ENCODE data around the gene MATR3.

- TF ChIP-seq CTCF (IDR thresholded peaks at IDR 0.05; ENCODE audit: poor library complexity, severe bottlenecking) = no peak
- no peak for TF ChIP-seq POLR2AphosphoS5 (IDR thresholded peaks at IDR 0.05)
- no peak for TF ChIP-seq EZH2 (IDR thresholded peaks at IDR 0.05; ENCODE audit: borderline replicate concordance, insufficient read depth, low read length, poor library complexity, severe bottlenecking)
- TF ChIP-seq TAF1 (IDR thresholded peaks at IDR 0.05; ENCODE audit: low read depth) = no peak
- no peak for TF ChIP-seq MXI1 (conservative IDR thresholded peaks at IDR 0.05; ENCODE audit: poor library complexity, severe bottlenecking)
- TF ChIP-seq REST (IDR thresholded peaks at IDR 0.05; ENCODE audit: borderline replicate concordance) = no peak
- TF ChIP-seq SMC3 (conservative IDR thresholded peaks at IDR 0.05; ENCODE audit: poor library complexity) = no peak
- no peak for TF ChIP-seq RAD21 (conservative IDR thresholded peaks at IDR 0.05)
These were observed 47.1 kb upstream of the MATR3 start for GRCh38 chr5:139246394-139246793.
